GM23338 (cell line): Measurements from ENCODE around the gene MMP19. TPM values are rescaled to one million over a fixed set of nuclear protein-coding genes. Genes with fewer than 3 reads are reported as not detected.

Experiments used
- ATAC-seq: fragments of 200-7000 bp; cut with Tn5 transposase; 3 replicates; pipeline ENCODE4 v1.9.1; 2020
- DNase-seq: peaks from one replicate; pipeline ENCODE4 v3.0.0-alpha.2; 2015; ENCODE audit warnings: low spot score
- H2AFZ ChIP-seq: fragments of 200-600 bp; sonication (generic); 2 replicates; pipeline ENCODE4 v1.8.0; 2016; ENCODE audit warnings: antibody characterized with exemption, mild to moderate bottlenecking, moderate library complexity
- H3F3A ChIP-seq: fragments of 200-600 bp; sonication (generic); replicated peaks from 2 replicates; pipeline ENCODE4 v1.8.0; 2017; ENCODE audit warnings: antibody characterized with exemption, mixed run types, low read depth
- H3K27ac ChIP-seq: fragments of 200-600 bp; sonication (generic); 2 replicates; pipeline ENCODE4 v1.6.1; 2016; ENCODE audit warnings: low read depth
- H3K27me3 ChIP-seq: fragments of 200-600 bp; sonication (generic); 2 replicates; pipeline ENCODE4 v1.8.0; 2016; ENCODE audit warnings: mild to moderate bottlenecking, mixed run types, moderate library complexity; ENCODE audit not compliant: insufficient read depth
- H3K36me3 ChIP-seq: fragments of 200-600 bp; sonication (generic); 2 replicates; pipeline ENCODE4 v1.8.0; 2016; ENCODE audit warnings: mild to moderate bottlenecking; ENCODE audit not compliant: insufficient read depth
- H3K4me1 ChIP-seq: fragments of 200-600 bp; sonication (generic); 2 replicates; pipeline ENCODE4 v1.8.0; 2016; ENCODE audit warnings: mild to moderate bottlenecking, moderate library complexity; ENCODE audit not compliant: insufficient read depth
- H3K4me2 ChIP-seq: fragments of 200-600 bp; sonication (generic); 2 replicates; pipeline ENCODE4 v1.7.1; 2017; ENCODE audit warnings: mixed run types
- H3K4me3 ChIP-seq: fragments of 200-600 bp; sonication (generic); 2 replicates; pipeline ENCODE4 v1.6.1; 2016; ENCODE audit warnings: mixed run types
- H3K79me2 ChIP-seq: fragments of 200-600 bp; sonication (generic); replicated peaks from 2 replicates; pipeline ENCODE4 v1.8.0; 2017; ENCODE audit warnings: mild to moderate bottlenecking; ENCODE audit not compliant: insufficient read depth
- H3K9me2 ChIP-seq: fragments of 200-600 bp; sonication (generic); 2 replicates; pipeline ENCODE4 v1.8.0; 2017; ENCODE audit not compliant: insufficient read depth
- H4K20me1 ChIP-seq: fragments of 200-600 bp; sonication (generic); replicated peaks from 2 replicates; pipeline ENCODE4 v1.8.0; 2017; ENCODE audit warnings: mild to moderate bottlenecking; ENCODE audit not compliant: insufficient read depth
- H3K27ac Mint-ChIP-seq: 2 replicates; pipeline ENCODE4 v1.8.0; 2020; ENCODE audit warnings: inconsistent platforms, mild to moderate bottlenecking, moderate library complexity, mixed read lengths
- H3K27me3 Mint-ChIP-seq: 3 replicates; pipeline ENCODE4 v1.8.0; 2022; ENCODE audit warnings: low read depth, mild to moderate bottlenecking, moderate library complexity, mixed read lengths, inconsistent platforms; ENCODE audit not compliant: insufficient read depth, poor library complexity
- H3K36me3 Mint-ChIP-seq: 3 replicates; pipeline ENCODE4 v1.8.0; 2021; ENCODE audit warnings: low read depth, mild to moderate bottlenecking, inconsistent platforms, moderate library complexity, mixed read lengths
- H3K4me1 Mint-ChIP-seq: 3 replicates; pipeline ENCODE4 v1.8.0; 2020; ENCODE audit warnings: mild to moderate bottlenecking, inconsistent platforms, mixed read lengths
- H3K4me3 Mint-ChIP-seq: 3 replicates; pipeline ENCODE4 v1.8.0; 2021; ENCODE audit warnings: moderate library complexity, mild to moderate bottlenecking, inconsistent platforms, mixed read lengths
- H3K9me3 Mint-ChIP-seq: 3 replicates; pipeline ENCODE4 v1.8.0; 2020; ENCODE audit warnings: moderate library complexity, mild to moderate bottlenecking, inconsistent platforms, mixed read lengths
- CREB1 ChIP-seq: fragments of 250-450 bp; sonication (Bioruptor Pico); IDR thresholded peaks from 2 replicates; pipeline ENCODE4 v1.5.0; 2020; ENCODE audit warnings: low read depth, mild to moderate bottlenecking, moderate library complexity
- CTCF ChIP-seq, 2 experiments: fragments of 200-600 bp in 1 of 2; sonication (generic) in 1 of 2; conservative IDR thresholded peaks; 2 replicates each; pipeline versions ENCODE4 v1.5.1 to v1.6.1; 2016 to 2017; ENCODE audit warnings: antibody characterized with exemption in 2 of 2, low read depth in 2 of 2, mild to moderate bottlenecking in 2 of 2, moderate library complexity in 1 of 2
- EZH2 ChIP-seq: fragments of 200-600 bp; sonication (generic); IDR thresholded peaks from one replicate; pipeline ENCODE4 v1.8.0; 2017; ENCODE audit warnings: antibody characterized with exemption, mild to moderate bottlenecking, low read depth; ENCODE audit not compliant: unreplicated experiment
- EZH2phosphoT487 ChIP-seq: fragments of 200-600 bp; sonication (generic); IDR thresholded peaks from one replicate; pipeline ENCODE4 v1.8.1; 2018; ENCODE audit warnings: antibody characterized with exemption; ENCODE audit not compliant: unreplicated experiment
- JUNB ChIP-seq: IDR thresholded peaks from one replicate; pipeline ENCODE4 v1.6.1; 2016; ENCODE audit warnings: antibody characterized with exemption; ENCODE audit not compliant: unreplicated experiment
- NANOG ChIP-seq: IDR thresholded peaks from 2 replicates; pipeline ENCODE4 v1.6.1; 2016; ENCODE audit warnings: antibody characterized with exemption, borderline replicate concordance
- POLR2AphosphoS5 ChIP-seq: IDR thresholded peaks from 2 replicates; pipeline ENCODE4 v1.6.1; 2016; ENCODE audit warnings: antibody characterized with exemption, low read depth
- REST ChIP-seq: IDR thresholded peaks from one replicate; pipeline ENCODE4 v1.6.1; 2018; ENCODE audit warnings: antibody characterized with exemption; ENCODE audit not compliant: unreplicated experiment
- STAT1 ChIP-seq: IDR thresholded peaks from one replicate; pipeline ENCODE4 v1.6.1; 2016; ENCODE audit warnings: antibody characterized with exemption; ENCODE audit not compliant: unreplicated experiment
- ZNF114 ChIP-seq: fragments of 250-450 bp; sonication (Bioruptor Pico); IDR thresholded peaks from 2 replicates; pipeline ENCODE4 v1.5.0; 2020; ENCODE audit warnings: mild to moderate bottlenecking, moderate library complexity
- ZNF331 ChIP-seq: fragments of 250-450 bp; sonication (Bioruptor Pico); IDR thresholded peaks from 2 replicates; pipeline ENCODE4 v1.5.0; 2020; ENCODE audit warnings: low read depth, mild to moderate bottlenecking, moderate library complexity
- polyA plus RNA-seq: library from polyadenylated mRNA; unstranded; fragments of >200 nt; fragmentation: Nextera tagmentation; extraction: Ambion mirVana; gene quantifications from 2 replicates; pipeline ENCODE4 v1.2.1, GENCODE V29; 2016
- total RNA-seq: library from RNA; depleted of rRNA; stranded (reverse); fragments of >200 nt; shearing (Covaris generic); gene quantifications from 2 replicates; pipeline ENCODE4 v1.2.3, GENCODE V29; 2014
- TF ChIP-seq, protein P1 (sequence below): IDR thresholded peaks from 2 replicates; pipeline ENCODE4 v1.6.1; 2016; ENCODE audit warnings: antibody characterized with exemption
- TF ChIP-seq, protein P2 (sequence below): fragments of 250-450 bp; sonication (Bioruptor Pico); IDR thresholded peaks from 2 replicates; pipeline ENCODE4 v1.5.0; 2020; ENCODE audit warnings: mild to moderate bottlenecking, moderate library complexity

The MMP19 gene
- total and polyA plus RNA-seq, 2 experiments from 2014 or later, result 1.4 to 1.5 TPM

- no peaks in the 10 kb centered on the region for H3K9me2 ChIP-seq
- H3F3A ChIP-seq, result peaks cover 38% of the 10 kb centered on the region
- H3K4me3 ChIP-seq, result peak overlapping the region; percentile 100; the same call in 1 of the 2 replicates
- Mint-ChIP-seq H3K36me3 (peaks cover 20% of the 10 kb centered on the region), H3K9me3 (no peaks in the 10 kb centered on the region), H3K4me1 (peaks cover 35% of the 10 kb centered on the region), H3K4me3 (peak overlapping the region; percentile 94), H3K27me3 (peaks cover 9% of the 10 kb centered on the region), H3K27ac (peak overlapping the region; percentile 58)
- no peak overlapping the region for H2AFZ ChIP-seq
- DNase-seq (no peak), ATAC-seq (no peak)
- H3K79me2 ChIP-seq, result peaks cover 51% of the 10 kb centered on the region
- no peak for TF ChIP-seq REST
- TF ChIP-seq NANOG, result no peak
- TF ChIP-seq CTCF (conservative IDR thresholded peaks at IDR 0.05; ENCODE audit: low read depth in 2 of 2), result no peak
- no peak for TF ChIP-seq ZNF331
- TF ChIP-seq STAT1, result no peak
- no peak for TF ChIP-seq ZNF114
- TF ChIP-seq, protein P1, sequence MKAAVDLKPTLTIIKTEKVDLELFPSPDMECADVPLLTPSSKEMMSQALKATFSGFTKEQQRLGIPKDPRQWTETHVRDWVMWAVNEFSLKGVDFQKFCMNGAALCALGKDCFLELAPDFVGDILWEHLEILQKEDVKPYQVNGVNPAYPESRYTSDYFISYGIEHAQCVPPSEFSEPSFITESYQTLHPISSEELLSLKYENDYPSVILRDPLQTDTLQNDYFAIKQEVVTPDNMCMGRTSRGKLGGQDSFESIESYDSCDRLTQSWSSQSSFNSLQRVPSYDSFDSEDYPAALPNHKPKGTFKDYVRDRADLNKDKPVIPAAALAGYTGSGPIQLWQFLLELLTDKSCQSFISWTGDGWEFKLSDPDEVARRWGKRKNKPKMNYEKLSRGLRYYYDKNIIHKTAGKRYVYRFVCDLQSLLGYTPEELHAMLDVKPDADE, result no peak
- no peak for TF ChIP-seq EZH2
- no peak for TF ChIP-seq POLR2AphosphoS5
- TF ChIP-seq JUNB, result no peak
- no peak for TF ChIP-seq CREB1
- TF ChIP-seq, protein P2, sequence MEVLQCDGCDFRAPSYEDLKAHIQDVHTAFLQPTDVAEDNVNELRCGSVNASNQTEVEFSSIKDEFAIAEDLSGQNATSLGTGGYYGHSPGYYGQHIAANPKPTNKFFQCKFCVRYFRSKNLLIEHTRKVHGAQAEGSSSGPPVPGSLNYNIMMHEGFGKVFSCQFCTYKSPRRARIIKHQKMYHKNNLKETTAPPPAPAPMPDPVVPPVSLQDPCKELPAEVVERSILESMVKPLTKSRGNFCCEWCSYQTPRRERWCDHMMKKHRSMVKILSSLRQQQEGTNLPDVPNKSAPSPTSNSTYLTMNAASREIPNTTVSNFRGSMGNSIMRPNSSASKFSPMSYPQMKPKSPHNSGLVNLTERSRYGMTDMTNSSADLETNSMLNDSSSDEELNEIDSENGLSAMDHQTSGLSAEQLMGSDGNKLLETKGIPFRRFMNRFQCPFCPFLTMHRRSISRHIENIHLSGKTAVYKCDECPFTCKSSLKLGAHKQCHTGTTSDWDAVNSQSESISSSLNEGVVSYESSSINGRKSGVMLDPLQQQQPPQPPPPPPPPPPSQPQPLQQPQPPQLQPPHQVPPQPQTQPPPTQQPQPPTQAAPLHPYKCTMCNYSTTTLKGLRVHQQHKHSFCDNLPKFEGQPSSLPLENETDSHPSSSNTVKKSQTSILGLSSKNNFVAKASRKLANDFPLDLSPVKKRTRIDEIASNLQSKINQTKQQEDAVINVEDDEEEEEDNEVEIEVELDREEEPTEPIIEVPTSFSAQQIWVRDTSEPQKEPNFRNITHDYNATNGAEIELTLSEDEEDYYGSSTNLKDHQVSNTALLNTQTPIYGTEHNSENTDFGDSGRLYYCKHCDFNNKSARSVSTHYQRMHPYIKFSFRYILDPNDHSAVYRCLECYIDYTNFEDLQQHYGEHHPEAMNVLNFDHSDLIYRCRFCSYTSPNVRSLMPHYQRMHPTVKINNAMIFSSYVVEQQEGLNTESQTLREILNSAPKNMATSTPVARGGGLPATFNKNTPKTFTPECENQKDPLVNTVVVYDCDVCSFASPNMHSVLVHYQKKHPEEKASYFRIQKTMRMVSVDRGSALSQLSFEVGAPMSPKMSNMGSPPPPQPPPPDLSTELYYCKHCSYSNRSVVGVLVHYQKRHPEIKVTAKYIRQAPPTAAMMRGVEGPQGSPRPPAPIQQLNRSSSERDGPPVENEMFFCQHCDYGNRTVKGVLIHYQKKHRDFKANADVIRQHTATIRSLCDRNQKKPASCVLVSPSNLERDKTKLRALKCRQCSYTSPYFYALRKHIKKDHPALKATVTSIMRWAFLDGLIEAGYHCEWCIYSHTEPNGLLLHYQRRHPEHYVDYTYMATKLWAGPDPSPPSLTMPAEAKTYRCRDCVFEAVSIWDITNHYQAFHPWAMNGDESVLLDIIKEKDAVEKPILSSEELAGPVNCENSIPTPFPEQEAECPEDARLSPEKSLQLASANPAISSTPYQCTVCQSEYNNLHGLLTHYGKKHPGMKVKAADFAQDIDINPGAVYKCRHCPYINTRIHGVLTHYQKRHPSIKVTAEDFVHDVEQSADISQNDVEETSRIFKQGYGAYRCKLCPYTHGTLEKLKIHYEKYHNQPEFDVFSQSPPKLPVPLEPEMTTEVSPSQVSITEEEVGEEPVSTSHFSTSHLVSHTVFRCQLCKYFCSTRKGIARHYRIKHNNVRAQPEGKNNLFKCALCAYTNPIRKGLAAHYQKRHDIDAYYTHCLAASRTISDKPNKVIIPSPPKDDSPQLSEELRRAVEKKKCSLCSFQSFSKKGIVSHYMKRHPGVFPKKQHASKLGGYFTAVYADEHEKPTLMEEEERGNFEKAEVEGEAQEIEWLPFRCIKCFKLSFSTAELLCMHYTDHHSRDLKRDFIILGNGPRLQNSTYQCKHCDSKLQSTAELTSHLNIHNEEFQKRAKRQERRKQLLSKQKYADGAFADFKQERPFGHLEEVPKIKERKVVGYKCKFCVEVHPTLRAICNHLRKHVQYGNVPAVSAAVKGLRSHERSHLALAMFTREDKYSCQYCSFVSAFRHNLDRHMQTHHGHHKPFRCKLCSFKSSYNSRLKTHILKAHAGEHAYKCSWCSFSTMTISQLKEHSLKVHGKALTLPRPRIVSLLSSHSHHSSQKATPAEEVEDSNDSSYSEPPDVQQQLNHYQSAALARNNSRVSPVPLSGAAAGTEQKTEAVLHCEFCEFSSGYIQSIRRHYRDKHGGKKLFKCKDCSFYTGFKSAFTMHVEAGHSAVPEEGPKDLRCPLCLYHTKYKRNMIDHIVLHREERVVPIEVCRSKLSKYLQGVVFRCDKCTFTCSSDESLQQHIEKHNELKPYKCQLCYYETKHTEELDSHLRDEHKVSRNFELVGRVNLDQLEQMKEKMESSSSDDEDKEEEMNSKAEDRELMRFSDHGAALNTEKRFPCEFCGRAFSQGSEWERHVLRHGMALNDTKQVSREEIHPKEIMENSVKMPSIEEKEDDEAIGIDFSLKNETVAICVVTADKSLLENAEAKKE (CRISPR knock-in tag), result no peak
- no peak for TF ChIP-seq EZH2phosphoT487
- H3K4me1 ChIP-seq, result peaks cover 29% of the 10 kb centered on the region
- H3K27me3 ChIP-seq, result no peaks in the 10 kb centered on the region
- peak overlapping the region; percentile 76 for H3K27ac ChIP-seq
- peaks cover 5% of the 10 kb centered on the region for H3K36me3 ChIP-seq
- H4K20me1 ChIP-seq, result peaks cover 11% of the 10 kb centered on the region; the same call in 1 of the 2 replicates
- H3K4me2 ChIP-seq, result peak overlapping the region; percentile 89; the same call in 1 of the 2 replicates
Observed at GRCh38 chr12:55827806-55828205, 14.9 kb downstream of the MMP19 start.
